NCI-H460 (cell line): ENCODE results near the gene ANTXR1. TPM values are rescaled to one million over a fixed set of nuclear protein-coding genes. Genes with fewer than 3 reads are reported as not detected.
"Not testable (repeated sequence)": the region's sequence is repeated elsewhere in the genome, so short reads cannot be mapped to it uniquely, and the experiment has no call there.

Experiments used
- DNase-seq: peaks from one replicate; pipeline ENCODE4 v3.0.0-alpha.2; 2016; ENCODE audit warnings: low read depth; ENCODE audit errors: extremely low read depth
- total RNA-seq: library from RNA; depleted of rRNA; stranded (reverse); fragments of >200 nt; shearing (Covaris generic); gene quantifications from 2 replicates; pipeline ENCODE4 v1.2.3, GENCODE V29; 2014

ANTXR1 gene
- total RNA-seq, 1 experiment from 2014 or later, result 310 TPM

GRCh38 chr2:69221960-69222751 lies 209.2 kb downstream of the ANTXR1 start:
- no peak for DNase-seq

GRCh38 chr2:69222953-69223658 lies 210.1 kb downstream of the ANTXR1 start:
- DNase-seq, result no peak

GRCh38 chr2:69223759-69224511 lies 211.0 kb downstream of the ANTXR1 start:
- no peak for DNase-seq

GRCh38 chr2:69224512-69224837 lies 211.5 kb downstream of the ANTXR1 start:
- DNase-seq, result no peak

GRCh38 chr2:69225933-69226332 lies 213.0 kb downstream of the ANTXR1 start:
- DNase-seq, result no peak

GRCh38 chr2:69226903-69227302 lies 213.9 kb downstream of the ANTXR1 start:
- DNase-seq, result no peak

GRCh38 chr2:69227716-69228115 lies 214.7 kb downstream of the ANTXR1 start:
- DNase-seq, result no peak

- not testable (repeated sequence) for DNase-seq
Observed at GRCh38 chr2:69230946-69231345, 218.0 kb downstream of the ANTXR1 start.

GRCh38 chr2:69231612-69232277 lies 218.8 kb downstream of the ANTXR1 start:
- no peak for DNase-seq

- not testable (repeated sequence) for DNase-seq
Observed at GRCh38 chr2:69235835-69236234, 222.9 kb downstream of the ANTXR1 start.

GRCh38 chr2:69237070-69237670 lies 224.2 kb downstream of the ANTXR1 start:
- no peak for DNase-seq

GRCh38 chr2:69238449-69239031 lies 225.6 kb downstream of the ANTXR1 start:
- DNase-seq, result no peak

- DNase-seq, result no peak
Observed at GRCh38 chr2:69241093-69241492, 228.1 kb downstream of the ANTXR1 start.

- no peak for DNase-seq
Observed at GRCh38 chr2:69241664-69242514, 228.9 kb downstream of the ANTXR1 start.

- no peak for DNase-seq
Observed at GRCh38 chr2:69242651-69243051, 229.7 kb downstream of the ANTXR1 start.

GRCh38 chr2:69243652-69244051 lies 230.7 kb downstream of the ANTXR1 start:
- DNase-seq, result no peak

GRCh38 chr2:69244882-69245281 lies 231.9 kb downstream of the ANTXR1 start:
- no peak for DNase-seq

- DNase-seq, result no peak
Observed at GRCh38 chr2:69247583-69247982, 234.6 kb downstream of the ANTXR1 start.

GRCh38 chr2:69248232-69248631 lies 235.3 kb downstream of the ANTXR1 start:
- no peak for DNase-seq
